ENCODE measurements around the gene FAM216A.

GRCh38 chr12:110538869-110539622 is 70.4 kb downstream of the FAM216A start:
- TF ChIP-seq CTCF (IDR thresholded peaks at IDR 0.05; ENCODE audit: low read depth, low read length, poor library complexity, severe bottlenecking), result no peak
- no peak for TF ChIP-seq EZH2phosphoT487 (IDR thresholded peaks at IDR 0.05; ENCODE audit: borderline replicate concordance, low read length)
